SW480 (cell line): ENCODE results near the gene CDKN2B.
"Not testable (repeated sequence)": the region's sequence is repeated elsewhere in the genome, so short reads cannot be mapped to it uniquely, and the experiment has no call there.

Experiments
- DNase-seq: peaks from one replicate; pipeline ENCODE4 v3.0.0-alpha.2; 2016; ENCODE audit warnings: low spot score

CDKN2B gene

DNA sequence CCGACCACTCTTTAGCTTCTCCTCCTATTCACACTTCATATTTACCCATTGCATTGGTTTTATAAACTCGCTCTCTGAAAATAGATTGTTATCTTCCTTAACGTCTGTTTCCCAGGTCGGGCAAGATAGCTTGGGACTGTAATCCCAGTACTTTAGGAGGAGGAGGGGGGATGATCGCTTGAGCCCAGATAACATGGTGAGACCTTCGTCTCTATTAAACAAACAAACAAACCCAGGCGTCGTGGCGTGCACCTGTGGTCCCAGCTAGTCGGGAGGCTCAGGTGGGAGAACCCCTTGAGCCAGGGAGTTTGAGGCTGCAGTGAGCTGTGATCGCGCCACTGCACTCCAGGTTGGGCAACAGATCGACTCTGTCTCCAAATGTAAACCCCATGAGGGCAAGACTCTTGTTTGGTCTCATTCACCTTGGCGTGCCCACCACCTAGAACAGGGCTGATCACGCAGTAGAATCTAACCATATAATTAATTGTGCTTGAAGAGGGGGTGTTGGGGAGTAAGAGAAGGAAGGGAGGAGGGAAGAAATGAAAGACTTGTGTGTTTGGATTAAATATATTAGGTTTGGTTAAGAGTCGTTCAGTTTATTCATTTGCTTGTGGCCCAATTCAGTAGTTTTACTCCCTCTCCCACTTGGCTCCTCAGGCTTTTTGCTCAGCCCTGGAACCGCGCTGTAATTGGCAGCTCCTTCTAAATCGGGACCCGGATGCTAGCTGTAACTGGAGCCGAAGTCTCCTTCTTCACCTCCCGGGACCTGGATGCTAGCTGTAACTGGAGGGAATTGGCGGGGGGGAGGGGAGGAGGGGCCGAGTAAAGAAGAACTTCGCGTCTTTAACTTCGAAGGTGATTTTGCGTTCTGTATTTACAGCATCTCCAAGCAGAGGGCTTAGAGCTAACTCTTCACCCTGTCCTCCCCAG, 39.8 kb downstream of the CDKN2B start:
- DNase-seq = no peak

DNA sequence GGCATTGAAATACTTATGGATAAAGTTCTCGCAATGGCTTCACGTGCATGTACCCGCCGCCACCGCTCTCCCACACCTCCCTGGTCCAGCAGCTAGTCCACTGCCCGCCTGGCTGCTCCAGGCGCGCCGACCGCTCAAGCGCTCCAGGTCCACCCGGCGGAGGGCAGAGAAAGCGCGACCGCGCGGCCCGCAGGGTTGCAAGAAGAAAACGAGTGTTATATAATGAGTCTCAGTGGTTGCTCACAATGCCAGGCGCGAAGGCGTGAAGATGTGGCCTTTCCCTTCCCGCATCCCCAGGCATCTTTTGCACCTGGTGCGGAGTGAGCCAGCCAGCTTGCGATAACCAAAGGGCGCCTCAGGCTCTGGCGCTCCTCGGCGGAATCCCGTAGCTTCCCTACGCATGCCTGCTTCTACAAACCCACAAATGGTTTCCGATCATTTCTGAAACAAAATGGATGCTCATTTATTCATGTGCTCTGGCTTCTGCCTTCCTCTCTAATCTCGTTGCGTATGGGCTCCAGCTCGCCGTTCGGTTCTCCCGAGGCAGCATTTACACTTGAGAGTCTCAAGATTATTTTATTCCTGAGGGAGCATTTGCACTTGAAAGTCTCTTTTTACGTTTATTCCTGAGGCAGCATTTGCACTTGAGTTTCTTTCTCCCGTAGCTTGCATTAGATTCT, 40.6 kb downstream of the CDKN2B start:
- DNase-seq = no peak

DNA sequence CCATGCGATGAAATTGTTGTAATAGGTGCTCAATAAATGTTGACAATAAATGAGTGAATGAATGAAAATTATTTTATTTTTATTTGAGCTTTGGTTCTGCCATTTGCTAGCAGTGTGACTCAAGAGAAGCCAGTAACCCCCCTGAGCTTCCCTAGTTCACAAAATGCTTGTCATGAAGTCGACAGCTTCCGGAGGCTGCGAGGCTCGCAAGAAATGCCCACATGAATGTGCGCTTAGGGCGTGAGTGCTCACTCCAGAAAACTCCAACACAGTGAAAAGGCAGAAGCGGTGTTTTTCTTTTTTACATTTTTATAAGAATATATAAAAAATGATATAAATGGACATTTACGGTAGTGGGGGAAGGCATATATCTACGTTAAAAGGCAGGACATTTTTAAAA, 41.4 kb downstream of the CDKN2B start:
- no peak for DNase-seq

DNA sequence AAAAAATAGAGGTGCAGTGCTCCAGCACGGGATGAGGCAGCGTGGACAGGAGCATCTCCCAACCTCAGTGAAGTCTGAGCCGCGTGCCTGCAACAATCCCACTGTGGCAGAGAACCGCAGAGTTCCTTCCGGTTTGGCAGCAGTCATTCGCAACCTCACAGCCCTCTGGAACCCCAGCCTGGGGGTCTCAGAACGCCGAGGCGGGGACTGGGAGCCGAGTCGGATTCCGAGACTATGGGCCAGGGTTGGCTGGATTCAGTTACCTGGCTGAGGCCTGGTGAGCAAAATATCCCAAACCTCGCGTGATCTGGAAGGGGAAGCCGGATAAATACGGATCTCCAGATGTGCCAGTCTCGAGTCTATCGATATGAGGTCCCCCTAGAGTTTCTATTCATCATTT, 41.9 kb downstream of the CDKN2B start:
- DNase-seq = no peak

DNA sequence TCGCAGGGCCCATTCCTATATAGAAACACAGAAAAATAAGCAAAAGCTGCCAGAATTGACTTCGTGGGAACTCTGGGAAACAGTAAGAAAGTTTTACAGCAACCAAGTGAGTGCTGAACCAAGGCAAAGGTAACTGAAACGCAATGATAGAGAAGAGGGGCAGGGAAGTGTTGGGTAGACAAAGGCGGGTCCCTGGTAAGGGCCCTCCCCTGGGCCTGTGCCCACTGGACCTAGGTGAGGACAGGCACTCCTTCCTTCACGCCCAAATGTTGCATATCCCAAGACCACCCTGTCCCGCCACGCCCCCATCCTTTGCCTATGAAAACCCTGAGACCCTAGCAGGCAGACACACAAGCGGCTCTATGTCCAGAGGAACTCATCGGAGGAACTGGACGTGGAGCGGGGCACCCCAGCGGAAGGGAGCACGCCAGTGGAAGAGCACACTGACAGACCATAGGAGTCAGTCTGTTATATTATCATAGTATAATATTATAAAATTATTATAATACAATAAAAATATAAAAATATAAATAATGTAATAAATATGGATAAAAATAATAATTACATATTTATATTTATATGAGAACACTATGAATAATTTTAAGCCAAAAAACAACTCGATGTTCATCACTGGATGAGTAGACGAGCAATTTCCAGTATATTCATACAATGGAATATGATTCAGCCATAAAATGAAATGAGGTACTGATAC, 42.8 kb downstream of the CDKN2B start:
- DNase-seq = no peak

DNA sequence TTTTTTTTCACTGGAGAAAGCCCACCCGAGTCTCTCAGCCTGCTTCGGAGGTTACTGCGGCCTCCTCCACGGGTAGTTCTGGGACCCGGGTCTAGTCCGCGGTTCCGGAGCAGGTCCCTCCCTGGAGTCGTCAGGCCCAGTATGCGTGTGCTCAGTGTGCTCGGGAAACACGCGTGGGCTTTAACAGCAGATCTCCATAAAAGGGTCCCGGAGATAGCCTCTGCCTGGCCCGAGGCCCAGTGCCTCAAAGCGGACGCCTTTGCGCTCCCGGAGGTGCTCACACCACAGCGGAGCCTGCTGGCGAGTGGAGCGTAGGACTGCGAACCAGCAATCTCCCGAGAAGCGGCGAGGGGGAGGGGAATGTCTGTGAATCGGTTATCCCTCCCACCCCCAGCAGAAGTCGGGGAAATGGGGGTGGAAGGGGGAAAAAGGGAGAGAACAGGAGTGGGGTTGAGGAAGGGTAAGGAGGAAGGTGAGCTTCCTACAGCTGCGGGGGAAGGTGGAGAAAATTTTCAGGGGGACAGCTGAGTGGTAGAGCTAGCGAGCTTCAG, 43.6 kb downstream of the CDKN2B start:
- DNase-seq = no peak

DNA sequence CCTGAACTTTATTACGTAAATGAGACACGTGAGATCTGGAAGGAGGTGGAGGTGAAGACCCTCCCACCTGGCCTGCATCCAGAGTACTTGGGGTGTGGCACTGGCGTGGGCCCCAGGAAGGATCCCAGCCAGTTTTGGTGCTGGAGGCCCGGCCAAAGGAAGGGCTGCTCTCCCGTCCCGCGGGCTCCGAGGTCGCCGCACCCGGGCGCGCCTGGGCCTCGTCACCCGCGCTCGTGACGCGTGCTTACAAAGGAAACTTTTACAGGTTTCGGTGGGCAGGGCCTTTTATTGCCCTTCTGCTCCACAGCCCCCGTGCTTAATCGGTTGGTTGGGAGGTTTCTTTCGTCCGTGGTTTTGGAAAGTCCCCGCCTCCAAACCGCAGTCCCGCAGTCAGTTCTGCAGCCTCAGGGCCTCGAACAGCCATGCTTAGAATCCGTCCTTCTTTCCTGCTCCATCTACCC, 44.1 kb downstream of the CDKN2B start:
- DNase-seq = no peak

DNA sequence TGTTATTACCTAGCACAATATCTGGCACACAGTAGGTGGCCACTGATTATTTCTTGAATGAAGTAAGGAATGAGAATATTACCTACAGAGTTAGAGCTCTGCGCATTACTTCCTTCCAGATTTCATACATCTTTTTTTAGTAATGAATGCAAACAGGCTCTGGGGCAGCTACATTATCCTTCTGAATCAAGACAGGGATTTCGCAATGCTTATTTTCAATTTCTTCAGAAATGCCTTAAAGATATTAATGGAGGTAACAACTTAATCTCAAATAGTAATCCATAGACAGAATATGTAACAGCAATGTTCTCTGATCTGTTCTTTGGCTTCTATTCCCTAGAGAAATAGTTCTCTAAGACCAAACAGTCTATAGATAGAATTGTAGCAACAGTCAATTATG, 47.5 kb downstream of the CDKN2B start:
- DNase-seq = no peak

DNA sequence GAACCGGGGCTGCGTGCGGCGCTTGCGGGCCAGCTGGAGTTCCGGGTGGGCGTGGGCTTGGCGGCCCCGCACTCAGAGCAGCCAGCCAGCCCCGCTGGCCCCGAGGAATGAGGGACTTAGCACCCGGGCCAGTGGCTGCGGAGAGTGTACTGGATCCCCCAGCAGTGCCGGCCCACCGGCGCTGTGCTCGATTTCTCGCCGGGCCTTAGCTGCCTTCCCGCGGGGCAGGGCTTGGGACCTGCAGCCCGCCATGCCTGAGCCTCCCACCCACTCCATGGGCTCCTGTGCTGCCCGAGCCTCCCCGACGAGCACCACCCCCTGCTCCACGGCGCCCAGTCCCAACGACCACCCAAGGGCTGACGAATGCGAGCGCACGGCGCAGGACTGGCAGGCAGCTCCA, 49.8 kb downstream of the CDKN2B start:
- not testable (repeated sequence) for DNase-seq

DNA sequence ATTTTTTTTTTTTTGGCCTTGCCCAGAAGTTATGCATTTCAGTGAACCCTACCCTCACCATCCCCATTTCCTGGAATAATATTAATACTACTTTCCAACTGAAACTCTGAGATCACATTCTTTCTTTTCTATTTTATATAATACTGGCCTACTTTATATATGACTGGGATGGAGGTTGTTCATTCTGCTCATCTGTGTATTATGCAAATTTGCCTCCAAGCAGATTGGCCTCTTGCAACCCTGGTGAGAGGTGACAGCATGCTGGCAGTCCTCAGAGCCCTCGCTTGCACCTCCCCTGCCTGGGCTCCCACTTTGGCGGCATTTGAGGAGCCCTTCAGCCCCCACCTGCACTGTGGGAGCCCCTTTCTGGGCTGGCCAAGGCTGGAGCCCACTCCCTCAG, 50.3 kb downstream of the CDKN2B start:
- DNase-seq = no peak
